Measurements from ENCODE around the gene PAX6.
A peak's percentile ranks its signal among the peaks of the same experiment; 100 is the strongest.

The PAX6 gene

GRCh38 chr11:31796499-31797189, 14.5 kb downstream of the PAX6 start:
- FAIRE-seq, result no peak

- no peak for FAIRE-seq
Measured at GRCh38 chr11:31795706-31796498, 15.2 kb downstream of the PAX6 start.

GRCh38 chr11:31794548-31794947, 16.6 kb downstream of the PAX6 start:
- FAIRE-seq, result no peak

GRCh38 chr11:31793264-31793663, 17.9 kb downstream of the PAX6 start:
- FAIRE-seq, result no peak

- no peak for FAIRE-seq
Measured at GRCh38 chr11:31792456-31792855, 18.7 kb downstream of the PAX6 start.

- no peak for FAIRE-seq
Measured at GRCh38 chr11:31792036-31792435, 19.1 kb downstream of the PAX6 start.

GRCh38 chr11:31790649-31791048, 20.5 kb downstream of the PAX6 start:
- FAIRE-seq, result no peak

GRCh38 chr11:31788085-31788484, 23.0 kb downstream of the PAX6 start:
- FAIRE-seq, result no peak

- FAIRE-seq, result no peak
Measured at GRCh38 chr11:31786996-31787685, 24.0 kb downstream of the PAX6 start.

- FAIRE-seq, result peak; percentile 19
Measured at GRCh38 chr11:31784611-31785010, 26.5 kb downstream of the PAX6 start.

- FAIRE-seq, result no peak
Measured at GRCh38 chr11:31783252-31783651, 27.9 kb downstream of the PAX6 start.

GRCh38 chr11:31782257-31782656, 28.9 kb downstream of the PAX6 start:
- no peak for FAIRE-seq

- FAIRE-seq, result no peak
Measured at GRCh38 chr11:31780480-31780971, 30.6 kb downstream of the PAX6 start.

GRCh38 chr11:31780078-31780477, 31.0 kb downstream of the PAX6 start:
- FAIRE-seq, result no peak

GRCh38 chr11:31779374-31779791, 31.7 kb downstream of the PAX6 start:
- no peak for FAIRE-seq

GRCh38 chr11:31772412-31772811, 38.7 kb downstream of the PAX6 start:
- no peak for FAIRE-seq

- FAIRE-seq, result no peak
Measured at GRCh38 chr11:31770011-31770700, 41.0 kb downstream of the PAX6 start.

GRCh38 chr11:31768749-31769640, 42.1 kb downstream of the PAX6 start:
- no peak for FAIRE-seq

- FAIRE-seq, result no peak
Measured at GRCh38 chr11:31767685-31768084, 43.4 kb downstream of the PAX6 start.

- FAIRE-seq, result no peak
Measured at GRCh38 chr11:31767066-31767465, 44.1 kb downstream of the PAX6 start.

- FAIRE-seq, result no peak
Measured at GRCh38 chr11:31764766-31765165, 46.4 kb downstream of the PAX6 start.

- no peak for FAIRE-seq
Measured at GRCh38 chr11:31764261-31764660, 46.9 kb downstream of the PAX6 start.

Data from A204.1 (cell line).